SU-DHL-6 (cell line): Measurements from ENCODE around the gene CFAP410.

ENCODE experiments used
- CTCF ChIP-seq: fragments of 200-600 bp; sonication (generic); IDR thresholded peaks from one replicate; pipeline ENCODE4 v1.5.1; 2017; ENCODE audit warnings: antibody characterized with exemption, mild to moderate bottlenecking, low read length, moderate library complexity; ENCODE audit not compliant: insufficient read depth, poor library complexity, severe bottlenecking
- EZH2phosphoT487 ChIP-seq: fragments of 200-600 bp; sonication (generic), shearing (Covaris generic); conservative IDR thresholded peaks from 2 replicates; pipeline ENCODE4 v1.6.1; 2018; ENCODE audit warnings: mild to moderate bottlenecking, antibody characterized with exemption, low read length, moderate library complexity, mixed read lengths

GRCh38 chr21:44315691-44316203 lies 23.4 kb downstream of the CFAP410 start:
- TF ChIP-seq CTCF (no peak), EZH2phosphoT487 (no peak)
